ENCODE measurements around the gene ATP4B. TPM values are rescaled to one million over a fixed set of nuclear protein-coding genes. Genes with fewer than 3 reads are reported as not detected.

ATP4B gene
- total RNA-seq, 1 experiment from 2014 or later: not detected

- Histone ChIP-seq H2BK5ac (ENCODE audit: insufficient read length, low read length) (no peak overlapping the region), H3K27ac (ENCODE audit: insufficient read length, low read depth, low read length) (no peak overlapping the region), H3K9me3 (ENCODE audit: control insufficient read depth, low read depth, low read length) (no peaks in the 10 kb centered on the region), H3T11ph (ENCODE audit: low read length) (no peak overlapping the region), H4K5ac (ENCODE audit: insufficient read length, low read depth, low read length) (no peak overlapping the region), H3K9ac (ENCODE audit: extremely low read depth, insufficient read length, low read length) (no peak overlapping the region), H4K91ac (ENCODE audit: insufficient read length, low read depth, low read length) (no peak overlapping the region), H3K4ac (ENCODE audit: low read depth, low read length) (no peak overlapping the region), H4K20me1 (ENCODE audit: control insufficient read depth, insufficient read depth, insufficient read length) (no peaks in the 10 kb centered on the region), H2BK120ac (ENCODE audit: low read depth, low read length, poor library complexity, severe bottlenecking) (no peak overlapping the region), H3K18ac (ENCODE audit: insufficient read length, low read depth, low read length) (no peak overlapping the region), H3K4me1 (ENCODE audit: insufficient read depth, low read length) (no peaks in the 10 kb centered on the region), H3K23ac (ENCODE audit: insufficient read length, low read depth, low read length) (no peak overlapping the region), H2BK12ac (ENCODE audit: insufficient read length, low read depth, low read length) (no peak overlapping the region), H3K23me2 (ENCODE audit: insufficient read length, low read depth, low read length, poor library complexity, severe bottlenecking) (no peaks in the 10 kb centered on the region), H2AFZ (ENCODE audit: low read length) (no peak overlapping the region), H2BK15ac (ENCODE audit: low read depth, low read length) (no peak overlapping the region), H3K4me2 (ENCODE audit: insufficient read depth, insufficient read length, low read length) (no peak overlapping the region), H3K27me3 (ENCODE audit: insufficient read depth, low read length) (no peaks in the 10 kb centered on the region), H3K79me1 (ENCODE audit: insufficient read depth, low read depth, low read length, poor library complexity, severe bottlenecking) (no peaks in the 10 kb centered on the region), H3K14ac (ENCODE audit: insufficient read depth, low read length) (no peak overlapping the region), H3K79me2 (ENCODE audit: insufficient read depth, low read length) (no peaks in the 10 kb centered on the region), H2BK20ac (ENCODE audit: low read depth, low read length, poor library complexity, severe bottlenecking) (no peak overlapping the region), H3K56ac (ENCODE audit: insufficient read length, low read depth, low read length) (no peak overlapping the region), H4K8ac (replicated peaks; ENCODE audit: insufficient read length, low read depth, low read length) (no peak overlapping the region), H2AK5ac (ENCODE audit: insufficient read length, low read length) (no peak overlapping the region)
- TF ChIP-seq CTCF (conservative IDR thresholded peaks at IDR 0.05): no peak
- Mint-ChIP-seq H3K27me3 (ENCODE audit: low read depth) (peaks cover 3% of the 10 kb centered on the region), H3K4me3 (no peak overlapping the region), H3K9me3 (peaks cover 4 to 11% of the 10 kb centered on the region in 2 experiments; a peak in 3 of 5 replicates), H3K27ac (no peak overlapping the region), H3K4me1 (no peaks in the 10 kb centered on the region), H3K36me3 (ENCODE audit: insufficient read depth in 1 of 3, low read depth in 3 of 3) (peaks cover 0 to 5% (median 1%) of the 10 kb centered on the region in 3 experiments; a peak in 2 of 7 replicates)
- no peak for DNase-seq
- no CpG with 5 or more reads among the region's 8 CpGs for WGBS (ENCODE audit: extremely low coverage, insufficient read length, low lambda C conversion rate)
These were observed 1.3 kb upstream of the ATP4B start for GRCh38 chr13:113659337-113659736.

Measured in H9 (cell line).